Measurements from ENCODE around the gene PCNX2. TPM values are rescaled to one million over a fixed set of nuclear protein-coding genes. Genes with fewer than 3 reads are reported as not detected.

The PCNX2 gene
- polyA plus RNA-seq, 3 donors: 0.29 to 7.9 (median 0.62) TPM

GRCh38 chr1:233189526-233189925, 106.0 kb downstream of the PCNX2 start:
- intact Hi-C loops (cut with micrococcal nuclease): no loop called here
- no peaks in the 10 kb centered on the region for H3K27me3 ChIP-seq (ENCODE audit: control insufficient read depth in 2 of 2, insufficient read depth in 2 of 2, low read length in 2 of 2)
- no peaks in the 10 kb centered on the region for H3K79me2 ChIP-seq (ENCODE audit: insufficient read depth, low read length)
- no peaks in the 10 kb centered on the region for H3K36me3 ChIP-seq (replicated peaks in 1 of 2; ENCODE audit: control insufficient read depth in 1 of 2, insufficient read depth in 2 of 2, low read length in 2 of 2)
- Mint-ChIP-seq H3K9me3 (peaks cover under 1 to 11% (median 8%) of the 10 kb centered on the region in 7 donors), H3K27me3 (ENCODE audit: low read depth in 3 of 3) (peaks cover 0 to 1% (median 0%) of the 10 kb centered on the region in 3 donors), H3K36me3 (peaks cover 10 to 16% of the 10 kb centered on the region in 2 donors), H3K27ac (no peak overlapping the region), H3K4me1 (peaks cover 2% of the 10 kb centered on the region), H3K4me3 (no peak overlapping the region)
- no peak overlapping the region for H3K9ac ChIP-seq (ENCODE audit: insufficient read depth, low read length, poor library complexity, severe bottlenecking)
- H3K4me1 ChIP-seq (ENCODE audit: control insufficient read depth in 1 of 2, insufficient read depth in 2 of 2, low read length in 2 of 2): no peaks in the 10 kb centered on the region
- DNase-seq: no peak
- no peak overlapping the region for H3K4me3 ChIP-seq (replicated peaks in 1 of 3; ENCODE audit: low read depth in 2 of 3, low read length in 3 of 3)
- no peak overlapping the region for H3K27ac ChIP-seq (ENCODE audit: low read depth in 1 of 2, low read length in 2 of 2)
- peaks cover under 1 to 10% of the 10 kb centered on the region in 2 donors for H3K9me3 ChIP-seq (replicated peaks in 1 of 2; ENCODE audit: control insufficient read depth in 1 of 2, insufficient read depth in 1 of 2, low read length in 2 of 2)
- no CpG with 5 or more reads among the region's 3 CpGs for WGBS (ENCODE audit: insufficient coverage)
- TF ChIP-seq, protein P1, sequence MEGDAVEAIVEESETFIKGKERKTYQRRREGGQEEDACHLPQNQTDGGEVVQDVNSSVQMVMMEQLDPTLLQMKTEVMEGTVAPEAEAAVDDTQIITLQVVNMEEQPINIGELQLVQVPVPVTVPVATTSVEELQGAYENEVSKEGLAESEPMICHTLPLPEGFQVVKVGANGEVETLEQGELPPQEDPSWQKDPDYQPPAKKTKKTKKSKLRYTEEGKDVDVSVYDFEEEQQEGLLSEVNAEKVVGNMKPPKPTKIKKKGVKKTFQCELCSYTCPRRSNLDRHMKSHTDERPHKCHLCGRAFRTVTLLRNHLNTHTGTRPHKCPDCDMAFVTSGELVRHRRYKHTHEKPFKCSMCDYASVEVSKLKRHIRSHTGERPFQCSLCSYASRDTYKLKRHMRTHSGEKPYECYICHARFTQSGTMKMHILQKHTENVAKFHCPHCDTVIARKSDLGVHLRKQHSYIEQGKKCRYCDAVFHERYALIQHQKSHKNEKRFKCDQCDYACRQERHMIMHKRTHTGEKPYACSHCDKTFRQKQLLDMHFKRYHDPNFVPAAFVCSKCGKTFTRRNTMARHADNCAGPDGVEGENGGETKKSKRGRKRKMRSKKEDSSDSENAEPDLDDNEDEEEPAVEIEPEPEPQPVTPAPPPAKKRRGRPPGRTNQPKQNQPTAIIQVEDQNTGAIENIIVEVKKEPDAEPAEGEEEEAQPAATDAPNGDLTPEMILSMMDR (IDR thresholded peaks at IDR 0.05): no peak
- no peak overlapping the region for H3K4me2 ChIP-seq (replicated peaks; ENCODE audit: extremely low read depth, low read length, poor library complexity, severe bottlenecking)
- H2AFZ ChIP-seq (ENCODE audit: insufficient read depth, low read depth, low read length, poor library complexity, severe bottlenecking): no peak overlapping the region
- H4K20me1 ChIP-seq (ENCODE audit: insufficient read depth, low read length): no peaks in the 10 kb centered on the region

DNA sequence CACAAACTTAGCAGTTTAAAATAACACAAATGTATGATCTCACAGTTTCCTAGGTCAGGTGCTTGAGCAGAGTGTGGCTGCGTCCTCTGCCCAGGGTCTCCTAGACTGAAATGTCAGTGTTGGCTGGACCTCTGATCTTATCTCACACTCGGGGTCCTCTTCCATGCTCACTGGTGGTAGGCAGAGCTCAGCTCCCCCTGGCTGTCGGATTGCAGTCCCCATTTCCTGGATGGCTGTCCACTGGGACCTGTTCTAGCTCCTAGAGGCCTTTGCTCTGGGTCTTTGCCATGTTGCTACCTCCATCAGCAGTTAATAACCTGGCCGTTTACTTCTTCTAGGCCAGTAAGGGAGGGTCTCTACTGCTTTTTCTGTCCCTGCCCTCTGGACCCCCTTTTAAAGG, 107.5 kb downstream of the PCNX2 start:
- H3K4me1 Mint-ChIP-seq: peaks cover 2% of the 10 kb centered on the region
- Histone ChIP-seq H3K9me3 (replicated peaks in 1 of 2; ENCODE audit: control insufficient read depth in 1 of 2, insufficient read depth in 1 of 2, low read length in 2 of 2) (no peaks in the 10 kb centered on the region), H3K4me3 (replicated peaks in 1 of 3; ENCODE audit: low read depth in 2 of 3, low read length in 3 of 3) (no peak overlapping the region), H3K79me2 (ENCODE audit: insufficient read depth, low read length) (no peaks in the 10 kb centered on the region), H3K9ac (ENCODE audit: insufficient read depth, low read length, poor library complexity, severe bottlenecking) (no peak overlapping the region), H3K4me2 (replicated peaks; ENCODE audit: extremely low read depth, low read length, poor library complexity, severe bottlenecking) (no peak overlapping the region), H3K36me3 (replicated peaks in 1 of 2; ENCODE audit: control insufficient read depth in 1 of 2, insufficient read depth in 2 of 2, low read length in 2 of 2) (no peaks in the 10 kb centered on the region), H3K27me3 (ENCODE audit: control insufficient read depth in 2 of 2, insufficient read depth in 2 of 2, low read length in 2 of 2) (no peaks in the 10 kb centered on the region), H2AFZ (ENCODE audit: insufficient read depth, low read depth, low read length, poor library complexity, severe bottlenecking) (no peak overlapping the region), H4K20me1 (ENCODE audit: insufficient read depth, low read length) (no peaks in the 10 kb centered on the region), H3K27ac (ENCODE audit: low read depth in 1 of 2, low read length in 2 of 2) (no peak overlapping the region), H3K4me1 (ENCODE audit: control insufficient read depth in 1 of 2, insufficient read depth in 2 of 2, low read length in 2 of 2) (no peaks in the 10 kb centered on the region)
- 100% methylated on average over 4 of the region's 4 CpGs for WGBS (ENCODE audit: insufficient coverage)
- no peak for DNase-seq
- H3K27ac Mint-ChIP-seq: no peak overlapping the region
- peaks cover 0 to 1% (median 0%) of the 10 kb centered on the region in 3 donors for H3K27me3 Mint-ChIP-seq (ENCODE audit: low read depth in 3 of 3)
- H3K4me3 Mint-ChIP-seq: no peak overlapping the region
- intact Hi-C loops (cut with micrococcal nuclease): no loop called here
- H3K9me3 Mint-ChIP-seq: no peaks in the 10 kb centered on the region
- peaks cover 2 to 8% of the 10 kb centered on the region in 2 donors for H3K36me3 Mint-ChIP-seq
- TF ChIP-seq, protein P1 (IDR thresholded peaks at IDR 0.05): no peak

Data from CD14-positive monocyte (primary cell).